NCI-H2107 treated with DMSO at 0.1 percent for 48 hours (cell line): Measurements from ENCODE around the gene P4HA1.

Experiments
- DNase-seq: peaks from one replicate; lab custom pipeline; 2025; ENCODE audit not compliant: unreplicated experiment; lab: John Stamatoyannopoulos, UW

The P4HA1 gene

DNA sequence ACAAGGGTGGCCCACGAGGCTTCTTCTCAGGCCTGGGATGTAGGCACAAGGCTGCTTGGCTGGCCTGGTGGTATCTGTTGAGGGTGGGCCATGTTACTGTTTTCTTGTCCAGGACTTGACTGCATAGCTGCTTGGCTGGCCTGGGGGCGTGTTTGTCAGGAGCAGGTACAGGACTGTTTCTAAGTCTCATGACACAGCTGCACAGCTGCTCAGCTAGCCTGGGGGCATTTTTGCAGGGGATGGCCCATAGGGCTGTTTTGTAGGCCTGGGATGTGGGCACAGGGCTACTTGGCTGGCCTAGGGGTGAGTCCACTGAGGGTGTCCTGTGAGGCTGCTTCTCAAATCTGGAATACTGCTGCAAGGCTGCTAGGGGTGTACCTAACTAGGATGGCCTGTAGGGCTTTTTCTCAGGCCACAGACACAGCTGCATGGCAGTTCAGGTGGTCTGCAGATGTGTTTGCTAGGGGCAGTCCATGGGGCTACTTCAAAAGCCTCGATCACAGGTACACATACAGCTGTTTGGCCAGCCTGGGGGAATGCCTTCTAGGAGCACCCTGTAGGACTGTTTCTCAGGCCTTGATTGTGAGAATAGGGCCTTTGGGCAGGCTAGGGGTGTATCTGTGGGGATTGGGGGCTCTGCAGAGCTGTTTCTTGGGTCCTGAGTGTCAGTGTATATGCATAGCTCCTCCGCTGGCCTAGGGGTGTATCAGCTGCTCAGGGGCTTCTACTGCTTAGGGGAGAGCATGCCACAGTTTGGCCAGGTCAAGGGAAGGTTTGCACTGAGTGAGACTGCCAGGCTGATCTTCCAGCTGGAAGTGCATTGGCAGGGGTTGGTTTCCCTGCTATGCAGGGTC, 115.4 kb downstream of the P4HA1 start:
- DNase-seq = no peak

- DNase-seq = no peak
Observed at GRCh38 chr10:72980348-72980747, 116.3 kb downstream of the P4HA1 start.

DNA sequence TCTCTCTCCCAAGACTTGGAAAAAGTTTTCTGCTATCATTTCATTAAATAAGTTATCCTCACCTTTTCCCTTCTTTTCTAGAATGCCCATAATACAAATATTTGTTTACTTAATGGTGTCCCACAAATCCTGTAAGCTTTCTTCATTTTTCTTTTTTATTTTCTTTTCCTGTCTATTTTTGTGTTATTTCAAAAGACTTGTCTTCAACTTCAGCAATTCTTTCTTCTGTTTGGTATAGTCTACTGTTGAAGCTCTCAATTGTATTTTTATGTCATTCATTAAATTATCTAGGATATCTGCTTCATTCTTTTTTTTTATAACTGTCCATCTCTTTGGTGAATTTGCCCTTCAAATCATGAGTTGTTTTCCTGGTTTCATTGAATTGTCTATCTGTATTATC, 117.0 kb downstream of the P4HA1 start:
- DNase-seq = no peak

- DNase-seq = no peak
Observed at GRCh38 chr10:72976886-72977285, 119.8 kb downstream of the P4HA1 start.
